ENCODE results near the gene FAM228A.

DNA sequence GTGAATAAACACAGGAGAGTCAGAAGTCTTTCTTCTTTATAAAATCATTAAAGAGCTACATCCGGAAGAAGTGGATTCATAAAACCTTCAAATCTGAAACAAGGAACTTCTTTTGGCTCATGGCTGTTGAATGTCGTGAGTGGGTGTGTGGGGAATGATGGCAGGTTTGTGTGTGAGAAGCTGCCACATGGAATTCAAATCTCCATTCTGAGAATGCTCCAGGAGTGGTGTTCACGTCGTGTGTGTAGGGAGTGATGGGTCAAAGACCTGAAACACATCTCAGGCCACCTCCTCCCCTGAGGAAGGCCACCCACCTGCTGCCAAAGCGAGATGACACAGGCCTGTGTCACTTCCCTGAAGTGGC lies 28.9 kb downstream of the FAM228A start:
- TF ChIP-seq NFIC (IDR thresholded peaks at IDR 0.05; ENCODE audit: borderline replicate concordance): no peak
- no peak for TF ChIP-seq SMC3 (IDR thresholded peaks at IDR 0.05; ENCODE audit: low read depth, low read length)
- TF ChIP-seq, protein P1, sequence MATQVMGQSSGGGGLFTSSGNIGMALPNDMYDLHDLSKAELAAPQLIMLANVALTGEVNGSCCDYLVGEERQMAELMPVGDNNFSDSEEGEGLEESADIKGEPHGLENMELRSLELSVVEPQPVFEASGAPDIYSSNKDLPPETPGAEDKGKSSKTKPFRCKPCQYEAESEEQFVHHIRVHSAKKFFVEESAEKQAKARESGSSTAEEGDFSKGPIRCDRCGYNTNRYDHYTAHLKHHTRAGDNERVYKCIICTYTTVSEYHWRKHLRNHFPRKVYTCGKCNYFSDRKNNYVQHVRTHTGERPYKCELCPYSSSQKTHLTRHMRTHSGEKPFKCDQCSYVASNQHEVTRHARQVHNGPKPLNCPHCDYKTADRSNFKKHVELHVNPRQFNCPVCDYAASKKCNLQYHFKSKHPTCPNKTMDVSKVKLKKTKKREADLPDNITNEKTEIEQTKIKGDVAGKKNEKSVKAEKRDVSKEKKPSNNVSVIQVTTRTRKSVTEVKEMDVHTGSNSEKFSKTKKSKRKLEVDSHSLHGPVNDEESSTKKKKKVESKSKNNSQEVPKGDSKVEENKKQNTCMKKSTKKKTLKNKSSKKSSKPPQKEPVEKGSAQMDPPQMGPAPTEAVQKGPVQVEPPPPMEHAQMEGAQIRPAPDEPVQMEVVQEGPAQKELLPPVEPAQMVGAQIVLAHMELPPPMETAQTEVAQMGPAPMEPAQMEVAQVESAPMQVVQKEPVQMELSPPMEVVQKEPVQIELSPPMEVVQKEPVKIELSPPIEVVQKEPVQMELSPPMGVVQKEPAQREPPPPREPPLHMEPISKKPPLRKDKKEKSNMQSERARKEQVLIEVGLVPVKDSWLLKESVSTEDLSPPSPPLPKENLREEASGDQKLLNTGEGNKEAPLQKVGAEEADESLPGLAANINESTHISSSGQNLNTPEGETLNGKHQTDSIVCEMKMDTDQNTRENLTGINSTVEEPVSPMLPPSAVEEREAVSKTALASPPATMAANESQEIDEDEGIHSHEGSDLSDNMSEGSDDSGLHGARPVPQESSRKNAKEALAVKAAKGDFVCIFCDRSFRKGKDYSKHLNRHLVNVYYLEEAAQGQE (IDR thresholded peaks at IDR 0.05; ENCODE audit: low read depth, low read length): no peak
- no peak for TF ChIP-seq JUND (IDR thresholded peaks at IDR 0.05)
- TF ChIP-seq, protein P2, sequence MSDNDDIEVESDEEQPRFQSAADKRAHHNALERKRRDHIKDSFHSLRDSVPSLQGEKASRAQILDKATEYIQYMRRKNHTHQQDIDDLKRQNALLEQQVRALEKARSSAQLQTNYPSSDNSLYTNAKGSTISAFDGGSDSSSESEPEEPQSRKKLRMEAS (IDR thresholded peaks at IDR 0.05; ENCODE audit: low read depth): no peak
- TF ChIP-seq, protein P3, sequence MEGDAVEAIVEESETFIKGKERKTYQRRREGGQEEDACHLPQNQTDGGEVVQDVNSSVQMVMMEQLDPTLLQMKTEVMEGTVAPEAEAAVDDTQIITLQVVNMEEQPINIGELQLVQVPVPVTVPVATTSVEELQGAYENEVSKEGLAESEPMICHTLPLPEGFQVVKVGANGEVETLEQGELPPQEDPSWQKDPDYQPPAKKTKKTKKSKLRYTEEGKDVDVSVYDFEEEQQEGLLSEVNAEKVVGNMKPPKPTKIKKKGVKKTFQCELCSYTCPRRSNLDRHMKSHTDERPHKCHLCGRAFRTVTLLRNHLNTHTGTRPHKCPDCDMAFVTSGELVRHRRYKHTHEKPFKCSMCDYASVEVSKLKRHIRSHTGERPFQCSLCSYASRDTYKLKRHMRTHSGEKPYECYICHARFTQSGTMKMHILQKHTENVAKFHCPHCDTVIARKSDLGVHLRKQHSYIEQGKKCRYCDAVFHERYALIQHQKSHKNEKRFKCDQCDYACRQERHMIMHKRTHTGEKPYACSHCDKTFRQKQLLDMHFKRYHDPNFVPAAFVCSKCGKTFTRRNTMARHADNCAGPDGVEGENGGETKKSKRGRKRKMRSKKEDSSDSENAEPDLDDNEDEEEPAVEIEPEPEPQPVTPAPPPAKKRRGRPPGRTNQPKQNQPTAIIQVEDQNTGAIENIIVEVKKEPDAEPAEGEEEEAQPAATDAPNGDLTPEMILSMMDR (IDR thresholded peaks at IDR 0.05): no peak
- no peak for TF ChIP-seq GATA2 (CRISPR knock-in tag; IDR thresholded peaks at IDR 0.05)
- TF ChIP-seq POLR2AphosphoS5 (IDR thresholded peaks at IDR 0.05; ENCODE audit: low read depth, low read length): no peak
- no peak for TF ChIP-seq EZH2phosphoT487 (IDR thresholded peaks at IDR 0.05; ENCODE audit: borderline replicate concordance, low read depth)
- TF ChIP-seq RFX5 (IDR thresholded peaks at IDR 0.05; ENCODE audit: low read length): no peak
- TF ChIP-seq, protein P4, sequence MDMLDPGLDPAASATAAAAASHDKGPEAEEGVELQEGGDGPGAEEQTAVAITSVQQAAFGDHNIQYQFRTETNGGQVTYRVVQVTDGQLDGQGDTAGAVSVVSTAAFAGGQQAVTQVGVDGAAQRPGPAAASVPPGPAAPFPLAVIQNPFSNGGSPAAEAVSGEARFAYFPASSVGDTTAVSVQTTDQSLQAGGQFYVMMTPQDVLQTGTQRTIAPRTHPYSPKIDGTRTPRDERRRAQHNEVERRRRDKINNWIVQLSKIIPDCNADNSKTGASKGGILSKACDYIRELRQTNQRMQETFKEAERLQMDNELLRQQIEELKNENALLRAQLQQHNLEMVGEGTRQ (IDR thresholded peaks at IDR 0.05; ENCODE audit: borderline replicate concordance, low read depth, low read length): no peak
- TF ChIP-seq NRF1 (IDR thresholded peaks at IDR 0.05; ENCODE audit: low read depth, low read length): no peak

Measured in SK-N-SH (cell line).